Glutamatergic neuron (in vitro differentiated cells): ENCODE data around the gene FGA. TPM values are rescaled to one million over a fixed set of nuclear protein-coding genes. Genes with fewer than 3 reads are reported as not detected.
"Not testable (repeated sequence)": the region's sequence is repeated elsewhere in the genome, so short reads cannot be mapped to it uniquely, and the experiment has no call there.

Experiments used
- DNase-seq: peaks from one replicate; pipeline ENCODE4 v3.0.0; 2022
- H3K27ac Mint-ChIP-seq: one replicate; pipeline ENCODE4 v1.8.0; 2020; ENCODE audit warnings: mild to moderate bottlenecking, mixed read lengths, inconsistent platforms; ENCODE audit not compliant: unreplicated experiment
- H3K27me3 Mint-ChIP-seq: one replicate; pipeline ENCODE4 v1.8.0; 2020; ENCODE audit warnings: mild to moderate bottlenecking, moderate library complexity, mixed read lengths, inconsistent platforms; ENCODE audit not compliant: unreplicated experiment
- H3K36me3 Mint-ChIP-seq: one replicate; pipeline ENCODE4 v1.8.0; 2020; ENCODE audit warnings: mild to moderate bottlenecking, mixed read lengths, inconsistent platforms; ENCODE audit not compliant: unreplicated experiment
- H3K4me1 Mint-ChIP-seq: one replicate; pipeline ENCODE4 v1.8.0; 2020; ENCODE audit warnings: mild to moderate bottlenecking, low read depth, mixed read lengths, inconsistent platforms; ENCODE audit not compliant: unreplicated experiment
- H3K4me3 Mint-ChIP-seq: one replicate; pipeline ENCODE4 v1.8.0; 2020; ENCODE audit warnings: mild to moderate bottlenecking, mixed read lengths, inconsistent platforms; ENCODE audit not compliant: unreplicated experiment
- H3K9me3 Mint-ChIP-seq: one replicate; pipeline ENCODE4 v1.8.0; 2020; ENCODE audit warnings: mild to moderate bottlenecking, moderate library complexity, mixed read lengths, inconsistent platforms; ENCODE audit not compliant: unreplicated experiment
- CTCF ChIP-seq: fragments of 200-600 bp; sonication (generic); IDR thresholded peaks from one replicate; pipeline ENCODE4 v1.5.0; 2021; ENCODE audit not compliant: partially characterized antibody, unreplicated experiment
- total RNA-seq: library from RNA; stranded (reverse); fragmentation: NEBNext Ultra II Directional; extraction: Animal tissue kit (Norgen Biotek cat#: 25700); gene quantifications from one replicate; pipeline ENCODE4 v1.2.1, GENCODE V29; 2021; ENCODE audit not compliant: unreplicated experiment

Gene FGA
- total RNA-seq, 1 donor from 2014 or later: not detected

- TF ChIP-seq CTCF: no peak
- H3K27me3 Mint-ChIP-seq: no peaks in the 10 kb centered on the region
- no peaks in the 10 kb centered on the region for H3K36me3 Mint-ChIP-seq
- H3K4me1 Mint-ChIP-seq: no peaks in the 10 kb centered on the region
- no peak overlapping the region for H3K27ac Mint-ChIP-seq
- no peaks in the 10 kb centered on the region for H3K9me3 Mint-ChIP-seq
- DNase-seq: no peak
- no peak overlapping the region for H3K4me3 Mint-ChIP-seq
Observed at GRCh38 chr4:154603033-154603943, 12.7 kb upstream of the FGA start.

- no peak for DNase-seq
- TF ChIP-seq CTCF: no peak
- Mint-ChIP-seq H3K27me3 (no peaks in the 10 kb centered on the region), H3K4me3 (no peak overlapping the region), H3K36me3 (no peaks in the 10 kb centered on the region), H3K4me1 (no peaks in the 10 kb centered on the region), H3K9me3 (no peaks in the 10 kb centered on the region), H3K27ac (no peak overlapping the region)
Observed at GRCh38 chr4:154602404-154603020, 12.0 kb upstream of the FGA start.

GRCh38 chr4:154597798-154598774, 7.5 kb upstream of the FGA start:
- Mint-ChIP-seq H3K4me3 (no peak overlapping the region), H3K4me1 (no peaks in the 10 kb centered on the region), H3K27me3 (no peaks in the 10 kb centered on the region), H3K27ac (no peak overlapping the region), H3K9me3 (no peaks in the 10 kb centered on the region), H3K36me3 (no peaks in the 10 kb centered on the region)
- no peak for DNase-seq
- TF ChIP-seq CTCF: no peak

- not testable (repeated sequence) for H3K4me1 Mint-ChIP-seq
Observed at GRCh38 chr4:154597281-154597680, 6.7 kb upstream of the FGA start.

GRCh38 chr4:154595807-154596206, 5.3 kb upstream of the FGA start:
- Mint-ChIP-seq H3K4me3 (no peak overlapping the region), H3K9me3 (no peaks in the 10 kb centered on the region), H3K27me3 (no peaks in the 10 kb centered on the region), H3K36me3 (no peaks in the 10 kb centered on the region), H3K27ac (no peak overlapping the region), H3K4me1 (no peaks in the 10 kb centered on the region)
- no peak for DNase-seq
- TF ChIP-seq CTCF: no peak

More at GRCh38 chr4:154597281-154597680, 6.7 kb upstream of the FGA start:
- H3K36me3 Mint-ChIP-seq, DNase-seq, H3K27me3 Mint-ChIP-seq, H3K9me3 Mint-ChIP-seq, H3K27ac Mint-ChIP-seq, H3K4me3 Mint-ChIP-seq: not testable (repeated sequence)

- not testable (repeated sequence) for H3K27me3 Mint-ChIP-seq, DNase-seq, H3K36me3 Mint-ChIP-seq, H3K4me1 Mint-ChIP-seq, H3K4me3 Mint-ChIP-seq, H3K27ac Mint-ChIP-seq, H3K9me3 Mint-ChIP-seq
Observed at GRCh38 chr4:154594343-154594742, 3.8 kb upstream of the FGA start.
